GM19455 (cell line): Measurements from ENCODE around the gene ARMH1.

Experiments
- ATAC-seq: cut with Tn5 transposase; IDR thresholded peaks from one replicate; pipeline ENCODE4 v1.9.1; 2021; ENCODE audit not compliant: unreplicated experiment

ARMH1 gene

GRCh38 chr1:44644806-44645205 lies 29.7 kb upstream of the ARMH1 start:
- ATAC-seq = no peak

- no peak for ATAC-seq
Measured at GRCh38 chr1:44645476-44646244, 28.9 kb upstream of the ARMH1 start.

GRCh38 chr1:44646261-44647110 lies 28.0 kb upstream of the ARMH1 start:
- ATAC-seq = no peak

GRCh38 chr1:44647896-44648295 lies 26.6 kb upstream of the ARMH1 start:
- no peak for ATAC-seq

GRCh38 chr1:44648529-44649250 lies 25.8 kb upstream of the ARMH1 start:
- ATAC-seq = no peak

GRCh38 chr1:44649788-44650158 lies 24.7 kb upstream of the ARMH1 start:
- ATAC-seq = no peak

- no peak for ATAC-seq
Measured at GRCh38 chr1:44650159-44650831, 24.2 kb upstream of the ARMH1 start.

GRCh38 chr1:44651069-44651468 lies 23.4 kb upstream of the ARMH1 start:
- ATAC-seq = no peak

GRCh38 chr1:44652445-44653106 lies 21.9 kb upstream of the ARMH1 start:
- ATAC-seq = no peak

GRCh38 chr1:44653107-44653964 lies 21.2 kb upstream of the ARMH1 start:
- no peak for ATAC-seq

GRCh38 chr1:44654621-44655187 lies 19.8 kb upstream of the ARMH1 start:
- no peak for ATAC-seq

GRCh38 chr1:44655609-44656008 lies 18.9 kb upstream of the ARMH1 start:
- ATAC-seq = no peak

GRCh38 chr1:44659566-44659965 lies 14.9 kb upstream of the ARMH1 start:
- no peak for ATAC-seq

- no peak for ATAC-seq
Measured at GRCh38 chr1:44660176-44660575, 14.3 kb upstream of the ARMH1 start.

- no peak for ATAC-seq
Measured at GRCh38 chr1:44661781-44662682, 12.5 kb upstream of the ARMH1 start.

GRCh38 chr1:44662683-44663030 lies 11.9 kb upstream of the ARMH1 start:
- ATAC-seq = no peak

- no peak for ATAC-seq
Measured at GRCh38 chr1:44663417-44663816, 11.1 kb upstream of the ARMH1 start.

GRCh38 chr1:44664730-44665370 lies 9.7 kb upstream of the ARMH1 start:
- ATAC-seq = no peak
